Trophoblast cell (in vitro differentiated cells and primary cell): ENCODE data around the gene SP110.
"Not testable (repeated sequence)": the region's sequence is repeated elsewhere in the genome, so short reads cannot be mapped to it uniquely, and the experiment has no call there.

Source experiments
- DNase-seq, 2 donors: peaks; one replicate each; pipeline ENCODE4 v3.0.0-alpha.2; 2016
- H2AFZ ChIP-seq: 2 replicates; pipeline ENCODE4 v1.6.1; 2013; ENCODE audit warnings: low read length, moderate library complexity, mild to moderate bottlenecking; ENCODE audit not compliant: insufficient read depth, poor library complexity
- H2AK5ac ChIP-seq: 2 replicates; pipeline ENCODE4 v1.6.1; 2013; ENCODE audit warnings: mild to moderate bottlenecking, low read length
- H2BK120ac ChIP-seq: 2 replicates; pipeline ENCODE4 v1.6.1; 2013; ENCODE audit warnings: low read length, mild to moderate bottlenecking, moderate library complexity; ENCODE audit not compliant: insufficient read depth, poor library complexity
- H2BK12ac ChIP-seq: 2 replicates; pipeline ENCODE4 v1.6.1; 2013; ENCODE audit warnings: mild to moderate bottlenecking, low read length, moderate library complexity
- H2BK5ac ChIP-seq: 2 replicates; pipeline ENCODE4 v1.6.1; 2013; ENCODE audit warnings: low read length, low read depth, moderate library complexity, mild to moderate bottlenecking; ENCODE audit not compliant: poor library complexity
- H3K14ac ChIP-seq: 2 replicates; pipeline ENCODE4 v1.6.1; 2013; ENCODE audit warnings: mild to moderate bottlenecking, low read length
- H3K18ac ChIP-seq: 2 replicates; pipeline ENCODE4 v1.6.1; 2013; ENCODE audit warnings: mild to moderate bottlenecking, low read length
- H3K23ac ChIP-seq: 2 replicates; pipeline ENCODE4 v1.6.1; 2013; ENCODE audit warnings: low read length
- H3K27ac ChIP-seq: 2 replicates; pipeline ENCODE4 v1.5.1; 2013; ENCODE audit warnings: low read depth, mild to moderate bottlenecking, inconsistent platforms, low read length, moderate library complexity
- H3K27me3 ChIP-seq: 2 replicates; pipeline ENCODE4 v1.6.1; 2013; ENCODE audit warnings: inconsistent platforms, mild to moderate bottlenecking, low read length, moderate library complexity; ENCODE audit not compliant: insufficient read depth
- H3K36me3 ChIP-seq, 2 experiments: 1 replicate in 1 of 2; 2 replicates in 1 of 2; pipeline ENCODE4 v1.6.1; 2013; ENCODE audit warnings: low read length in 2 of 2, mild to moderate bottlenecking in 2 of 2, moderate library complexity in 1 of 2; ENCODE audit not compliant: insufficient read depth in 2 of 2, control insufficient read depth in 1 of 2
- H3K4ac ChIP-seq: 2 replicates; pipeline ENCODE4 v1.6.1; 2013; ENCODE audit warnings: low read depth, mild to moderate bottlenecking, low read length, moderate library complexity
- H3K4me1 ChIP-seq, 2 experiments: 1 replicate in 1 of 2; 2 replicates in 1 of 2; pipeline ENCODE4 v1.6.1; 2013; ENCODE audit warnings: low read length in 2 of 2, mild to moderate bottlenecking in 2 of 2, moderate library complexity in 1 of 2; ENCODE audit not compliant: insufficient read depth in 2 of 2, control insufficient read depth in 1 of 2
- H3K4me2 ChIP-seq: 2 replicates; pipeline ENCODE4 v1.6.1; 2013; ENCODE audit warnings: inconsistent platforms, mild to moderate bottlenecking, low read length, moderate library complexity
- H3K4me3 ChIP-seq: 2 replicates; pipeline ENCODE4 v1.5.1; 2013; ENCODE audit warnings: mild to moderate bottlenecking, low read depth, low read length, inconsistent platforms
- H3K79me1 ChIP-seq: one replicate; pipeline ENCODE4 v1.6.1; 2013; ENCODE audit warnings: low read length
- H3K79me2 ChIP-seq: 2 replicates; pipeline ENCODE4 v1.6.1; 2013; ENCODE audit warnings: low read length, mild to moderate bottlenecking; ENCODE audit not compliant: control insufficient read depth, insufficient read depth, poor library complexity
- H3K9ac ChIP-seq: 2 replicates; pipeline ENCODE4 v1.6.1; 2013; ENCODE audit warnings: mild to moderate bottlenecking, low read length
- H3K9me3 ChIP-seq: 2 replicates; pipeline ENCODE4 v1.6.1; 2013; ENCODE audit warnings: low read depth, mild to moderate bottlenecking, control low read depth, inconsistent platforms, low read length; ENCODE audit not compliant: insufficient read depth
- H4K12ac ChIP-seq: 2 replicates; pipeline ENCODE4 v1.6.1; 2013; ENCODE audit warnings: low read depth, mild to moderate bottlenecking, low read length, moderate library complexity
- H4K8ac ChIP-seq: 2 replicates; pipeline ENCODE4 v1.6.1; 2013; ENCODE audit warnings: low read depth, mild to moderate bottlenecking, low read length, moderate library complexity
- H4K91ac ChIP-seq: one replicate; pipeline ENCODE4 v1.6.1; 2013; ENCODE audit warnings: low read depth, mild to moderate bottlenecking, low read length, moderate library complexity
- WGBS: extraction: QIAGEN DNeasy Blood & Tissue Kit; methylation state at CpG from one replicate; pipeline ENCODE4 v1.1.7; 2013; ENCODE audit warnings: missing lambda C conversion rate; ENCODE audit not compliant: insufficient read length, insufficient coverage; ENCODE audit errors: extremely low coverage; 5-methylcytosine and 5-hydroxymethylcytosine counted together

Gene SP110

GRCh38 chr2:230124235-230124634 is 95.5 kb downstream of the SP110 start:
- no peak overlapping the region for H2BK12ac ChIP-seq
- H3K4me2 ChIP-seq: no peak overlapping the region
- no peaks in the 10 kb centered on the region for H3K79me2 ChIP-seq
- peaks cover 5% of the 10 kb centered on the region for H3K9me3 ChIP-seq
- H3K36me3 ChIP-seq: no peaks in the 10 kb centered on the region
- no peak overlapping the region for H3K4me3 ChIP-seq
- no peaks in the 10 kb centered on the region for H3K27me3 ChIP-seq
- no peak overlapping the region for H4K91ac ChIP-seq
- H3K9ac ChIP-seq: no peak overlapping the region
- H3K18ac ChIP-seq: no peak overlapping the region
- H3K27ac ChIP-seq: no peak overlapping the region
- H3K79me1 ChIP-seq: no peaks in the 10 kb centered on the region
- no peak overlapping the region for H2BK5ac ChIP-seq
- no peak for DNase-seq
- H4K12ac ChIP-seq: no peak overlapping the region
- no peak overlapping the region for H3K14ac ChIP-seq
- H3K4me1 ChIP-seq: no peaks in the 10 kb centered on the region
- H3K23ac ChIP-seq: no peak overlapping the region
- no peak overlapping the region for H2AK5ac ChIP-seq
- no peak overlapping the region for H3K4ac ChIP-seq
- no peak overlapping the region for H4K8ac ChIP-seq
- WGBS: no CpG with 5 or more reads among the region's 6 CpGs
- H2BK120ac ChIP-seq: no peak overlapping the region
- H2AFZ ChIP-seq: no peak overlapping the region

DNA sequence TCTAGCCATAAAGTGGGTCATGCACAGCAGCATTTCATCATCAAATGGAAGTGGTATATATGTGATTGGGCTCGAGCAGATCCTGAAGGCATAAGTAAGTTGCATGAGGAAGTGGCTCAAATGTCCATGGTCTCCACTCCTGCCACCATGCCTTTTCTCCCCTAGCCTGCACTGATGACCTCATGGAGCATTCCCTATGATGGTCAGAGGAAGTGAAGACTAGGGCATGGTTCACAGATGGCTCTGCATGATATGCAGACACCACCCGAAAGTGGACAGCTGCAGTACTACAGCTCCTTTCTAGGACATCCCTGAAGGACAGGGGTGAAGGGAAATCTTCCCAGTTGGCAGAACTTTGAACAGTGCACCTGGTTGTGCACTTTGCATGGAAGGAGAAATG is 99.4 kb downstream of the SP110 start:
- H2AK5ac ChIP-seq, H3K36me3 ChIP-seq, H3K4me1 ChIP-seq, H3K4me2 ChIP-seq, H4K8ac ChIP-seq, H2BK120ac ChIP-seq, H2AFZ ChIP-seq, H2BK5ac ChIP-seq, H3K9me3 ChIP-seq, H3K79me1 ChIP-seq, H3K14ac ChIP-seq, H3K27me3 ChIP-seq, H3K23ac ChIP-seq, H3K4me3 ChIP-seq, H3K18ac ChIP-seq, H3K79me2 ChIP-seq, H3K27ac ChIP-seq, H2BK12ac ChIP-seq, H3K4ac ChIP-seq, H4K91ac ChIP-seq, H4K12ac ChIP-seq, DNase-seq: not testable (repeated sequence)
- peak overlapping the region; percentile 58 for H3K9ac ChIP-seq
- no CpG with 5 or more reads among the region's 2 CpGs for WGBS

DNA sequence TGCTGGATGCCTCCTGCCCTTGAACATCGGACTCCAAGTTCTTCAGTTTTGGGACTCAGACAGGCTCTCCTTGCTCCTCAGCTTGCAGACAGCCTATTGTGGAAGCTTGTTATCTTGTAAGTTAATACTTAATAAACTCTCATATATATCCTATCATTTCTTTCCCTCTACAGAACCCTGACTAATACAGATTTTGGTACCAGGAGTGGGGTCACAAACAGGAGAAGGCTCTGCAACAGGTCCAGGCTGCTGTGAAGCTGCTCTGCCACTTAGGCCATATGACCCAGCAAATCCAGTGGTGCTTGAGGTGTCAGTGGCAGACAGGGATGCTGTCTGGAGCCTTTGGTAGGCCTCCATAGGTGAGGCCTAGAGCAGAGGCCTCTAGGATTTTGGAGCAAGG is 100.0 kb downstream of the SP110 start:
- WGBS: no CpG with 5 or more reads among the region's 1 CpG
- not testable (repeated sequence) for H3K4me3 ChIP-seq, H3K27ac ChIP-seq, H2BK12ac ChIP-seq, H3K18ac ChIP-seq, H3K79me2 ChIP-seq, DNase-seq, H2BK120ac ChIP-seq, H3K79me1 ChIP-seq, H3K4me2 ChIP-seq, H3K36me3 ChIP-seq, H3K4me1 ChIP-seq, H2AK5ac ChIP-seq, H3K23ac ChIP-seq, H2AFZ ChIP-seq, H3K4ac ChIP-seq, H3K14ac ChIP-seq, H4K12ac ChIP-seq, H3K9me3 ChIP-seq, H3K9ac ChIP-seq, H4K91ac ChIP-seq, H3K27me3 ChIP-seq, H2BK5ac ChIP-seq, H4K8ac ChIP-seq
